C1 segment of cervical spinal cord (tissue), 14 donors: ENCODE data around the gene HMMR.
A peak's percentile ranks its signal among the peaks of the same experiment; 100 is the strongest.

Experiments
- DNase-seq, 14 donors: peaks; one replicate each; lab custom pipeline; 2025; lab: John Stamatoyannopoulos, UW

The HMMR gene

DNA sequence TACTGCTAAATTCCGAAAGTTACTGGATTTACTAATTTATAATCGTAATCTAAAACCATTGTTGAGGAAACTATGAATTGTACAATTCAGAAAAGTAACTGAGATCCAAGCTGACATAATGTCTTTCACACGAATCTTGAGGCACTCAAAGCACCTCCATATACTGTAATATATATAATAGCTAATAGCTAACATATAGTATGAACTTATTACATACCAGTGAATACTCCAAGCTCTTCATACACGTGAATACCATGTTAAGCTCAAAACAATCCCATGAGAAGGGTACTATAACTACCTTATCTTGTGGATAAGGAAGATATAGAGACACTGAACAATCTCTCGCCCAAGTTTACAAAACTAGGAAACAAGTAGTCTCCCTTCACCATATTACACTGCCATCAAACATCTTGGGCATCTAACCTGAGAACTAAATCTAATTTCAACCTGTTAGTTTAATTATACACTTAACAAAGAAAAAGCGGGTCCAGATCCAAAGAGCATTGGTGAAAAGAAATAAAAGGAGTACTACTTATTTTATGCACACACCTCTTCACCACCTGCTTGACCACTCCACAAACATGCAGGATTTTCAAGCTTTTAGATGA lies 1.6 kb upstream of the HMMR start:
- no peak for DNase-seq

DNA sequence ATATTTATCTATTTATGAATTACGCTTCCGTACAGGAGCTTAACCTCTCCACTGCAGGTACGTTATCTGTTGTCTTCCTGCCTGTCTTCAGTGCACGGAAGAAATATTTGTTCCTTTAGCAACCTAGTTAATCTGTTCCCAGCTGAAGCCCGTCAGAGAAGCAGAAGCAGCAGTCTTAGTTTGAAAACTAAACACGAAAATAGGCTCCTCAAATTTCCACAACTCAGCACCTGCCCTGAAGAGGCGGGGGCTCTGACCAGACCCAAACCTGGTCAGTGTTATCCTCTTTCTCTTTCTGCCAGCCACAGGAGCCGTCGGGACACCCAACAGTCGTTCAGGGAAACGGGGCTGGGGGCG lies 992 bp upstream of the HMMR start:
- DNase-seq = no peak

DNA sequence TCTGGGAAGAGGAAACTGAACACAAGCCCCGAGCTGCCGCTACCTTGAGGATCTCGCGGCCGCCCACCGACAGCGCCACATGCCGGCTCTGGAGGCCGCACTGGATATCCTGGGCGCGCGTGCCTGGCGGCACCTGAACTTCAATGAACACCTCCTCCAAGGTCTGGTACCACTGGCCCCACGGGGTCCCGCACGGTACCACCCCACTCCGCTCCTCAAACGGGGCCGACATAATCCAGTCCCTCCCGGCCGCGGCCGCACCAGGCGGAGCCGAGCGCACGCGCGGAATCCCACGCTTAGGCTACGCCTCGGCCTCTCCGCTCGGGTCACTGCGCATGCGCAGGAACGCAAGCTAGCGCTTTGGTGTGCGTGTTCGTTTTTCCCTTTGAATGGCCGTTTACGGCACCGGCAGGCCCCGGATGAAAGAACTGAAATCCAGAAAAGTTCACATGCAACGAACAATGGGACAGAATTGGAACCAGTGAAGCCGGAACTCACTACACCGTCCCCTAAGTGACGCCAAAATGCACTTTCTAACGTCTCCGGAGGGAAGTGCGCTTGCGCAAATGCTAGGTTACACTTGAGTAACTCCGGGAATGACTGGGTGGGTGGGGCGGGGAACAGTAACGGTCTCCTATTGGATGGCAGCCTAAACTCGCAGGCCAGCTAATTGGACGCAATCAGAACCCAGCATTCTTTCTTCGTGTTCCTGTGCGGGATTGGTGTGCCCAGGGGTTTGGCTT lies 442 bp upstream of the HMMR start, which contains the start of gene NUDCD2:
Gene NUDCD2 (minus strand): TSS at position 284 of the 743 bp plus-strand sequence. CDS start 52 bp downstream, at position 232.
- DNase-seq = peak; percentile 80 to 100 (median 98)

DNA sequence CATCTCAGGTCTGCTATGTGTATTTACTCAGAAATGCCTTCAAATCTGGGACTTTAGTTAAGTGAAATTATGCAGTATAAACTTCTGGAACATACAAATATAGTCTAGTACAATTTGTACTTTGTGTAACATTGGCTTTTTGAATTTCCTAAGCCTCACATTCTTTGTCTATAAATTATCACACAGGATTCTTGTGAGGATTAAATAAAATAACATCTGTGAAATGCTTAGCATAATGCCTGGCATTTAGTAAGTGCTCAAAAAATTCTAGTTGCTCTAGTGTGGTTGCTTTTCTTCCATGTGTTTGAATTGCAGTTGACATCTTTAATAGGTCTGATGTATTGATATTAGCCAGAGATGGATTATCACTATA lies 2.6 kb downstream of the HMMR start:
- no peak for DNase-seq

DNA sequence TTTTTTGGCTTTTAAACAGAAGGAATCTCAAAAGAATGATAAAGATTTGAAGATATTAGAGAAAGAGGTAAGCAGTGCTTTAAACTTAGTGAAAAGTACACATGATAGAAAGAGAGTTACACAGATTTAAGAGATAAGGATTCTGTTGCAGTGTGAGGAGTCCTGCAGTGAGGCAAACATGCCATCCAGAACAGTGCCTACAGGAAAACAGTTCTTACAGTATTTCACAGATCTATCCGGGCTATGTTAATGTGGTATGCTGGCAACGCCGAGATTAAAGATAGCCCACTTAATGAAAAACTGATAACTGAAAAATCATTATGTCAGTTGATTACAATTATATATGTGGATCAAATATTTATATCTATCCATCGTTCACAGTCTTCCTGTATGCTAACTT lies 7.2 kb downstream of the HMMR start:
- no peak for DNase-seq

DNA sequence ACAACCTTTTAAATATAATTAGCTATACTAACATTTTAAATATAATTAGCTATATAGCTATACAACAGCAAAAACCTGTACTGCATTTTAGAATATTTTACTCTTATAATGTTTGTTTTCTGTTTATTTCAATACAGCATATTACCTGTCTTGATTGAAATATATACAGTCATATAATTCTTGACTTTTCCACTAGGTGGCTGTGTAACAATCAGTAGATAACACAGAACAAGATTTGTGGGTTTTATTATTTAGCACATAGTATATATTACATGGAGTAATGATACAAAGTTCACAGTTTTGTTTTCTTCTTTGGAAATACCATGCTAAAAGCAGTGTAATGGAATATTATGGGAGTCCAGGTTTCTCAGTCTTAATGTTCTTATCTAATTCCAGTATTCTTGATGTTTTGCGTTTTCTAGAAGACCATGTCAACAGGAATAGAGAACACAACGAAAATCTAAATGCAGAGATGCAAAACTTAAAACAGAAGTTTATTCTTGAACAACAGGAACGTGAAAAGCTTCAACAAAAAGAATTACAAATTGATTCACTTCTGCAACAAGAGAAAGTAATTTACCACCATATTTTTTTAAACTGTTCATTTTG lies 13.3 kb downstream of the HMMR start:
- DNase-seq = no peak

DNA sequence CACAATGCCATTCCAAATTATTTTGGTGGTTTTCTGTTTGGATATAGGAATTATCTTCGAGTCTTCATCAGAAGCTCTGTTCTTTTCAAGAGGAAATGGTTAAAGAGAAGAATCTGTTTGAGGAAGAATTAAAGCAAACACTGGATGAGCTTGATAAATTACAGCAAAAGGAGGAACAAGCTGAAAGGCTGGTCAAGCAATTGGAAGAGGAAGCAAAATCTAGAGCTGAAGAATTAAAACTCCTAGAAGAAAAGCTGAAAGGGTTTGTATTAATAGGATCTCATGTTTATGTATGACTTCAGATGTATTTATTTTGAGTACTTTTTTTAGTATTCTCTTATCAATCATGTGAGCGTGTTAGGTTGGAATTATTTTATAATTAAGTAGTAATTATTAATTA lies 15.0 kb downstream of the HMMR start:
- DNase-seq = no peak

DNA sequence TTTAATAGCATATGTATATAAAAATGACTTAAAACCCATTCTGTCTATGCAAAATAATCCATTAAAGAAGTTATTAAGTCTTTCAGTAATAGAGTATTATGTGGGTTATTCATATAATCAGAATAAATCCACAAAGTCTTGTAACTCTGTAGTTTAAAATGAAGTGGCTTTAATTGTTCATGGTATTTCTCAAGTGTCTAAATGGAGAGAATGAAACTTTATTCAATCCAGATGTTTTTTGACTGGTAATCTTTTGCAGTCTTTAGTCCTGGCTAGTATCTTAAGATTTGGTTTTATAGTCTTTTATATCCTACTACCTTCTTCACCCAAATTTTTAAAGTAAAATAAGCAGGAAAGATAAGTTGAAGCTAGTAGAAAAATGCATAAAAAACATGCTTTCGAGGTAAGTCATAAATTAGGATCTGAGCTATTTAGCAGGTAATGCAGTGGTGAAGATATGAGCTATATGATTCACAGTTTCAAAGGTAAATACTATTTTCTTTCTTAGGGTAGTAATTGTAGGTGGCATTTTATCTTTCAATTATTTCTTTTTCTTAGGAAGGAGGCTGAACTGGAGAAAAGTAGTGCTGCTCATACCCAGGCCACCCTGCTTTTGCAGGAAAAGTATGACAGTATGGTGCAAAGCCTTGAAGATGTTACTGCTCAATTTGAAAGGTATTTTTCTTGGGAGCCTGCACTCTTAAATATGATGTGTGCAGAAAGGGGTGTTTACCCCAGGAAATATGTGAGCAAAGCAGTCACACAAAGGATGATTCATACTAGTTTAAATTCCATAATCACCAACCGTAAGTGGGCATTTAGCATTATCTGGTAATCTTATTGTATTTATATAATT lies 17.9 kb downstream of the HMMR start:
- no peak for DNase-seq

DNA sequence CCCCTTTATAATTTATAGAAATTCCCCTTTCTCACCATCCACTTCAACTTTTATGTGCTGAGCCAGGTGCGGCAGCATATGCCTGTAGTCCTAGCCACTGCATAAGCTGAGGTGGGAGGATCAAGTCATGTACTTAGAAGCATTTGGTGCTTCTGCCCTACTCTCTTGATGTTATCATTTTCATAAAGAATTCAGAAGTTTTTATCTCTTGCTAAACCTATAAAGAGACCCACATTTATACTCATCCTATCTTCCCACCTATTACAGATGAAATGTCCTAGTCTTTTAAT lies 18.5 kb downstream of the HMMR start:
- no peak for DNase-seq

DNA sequence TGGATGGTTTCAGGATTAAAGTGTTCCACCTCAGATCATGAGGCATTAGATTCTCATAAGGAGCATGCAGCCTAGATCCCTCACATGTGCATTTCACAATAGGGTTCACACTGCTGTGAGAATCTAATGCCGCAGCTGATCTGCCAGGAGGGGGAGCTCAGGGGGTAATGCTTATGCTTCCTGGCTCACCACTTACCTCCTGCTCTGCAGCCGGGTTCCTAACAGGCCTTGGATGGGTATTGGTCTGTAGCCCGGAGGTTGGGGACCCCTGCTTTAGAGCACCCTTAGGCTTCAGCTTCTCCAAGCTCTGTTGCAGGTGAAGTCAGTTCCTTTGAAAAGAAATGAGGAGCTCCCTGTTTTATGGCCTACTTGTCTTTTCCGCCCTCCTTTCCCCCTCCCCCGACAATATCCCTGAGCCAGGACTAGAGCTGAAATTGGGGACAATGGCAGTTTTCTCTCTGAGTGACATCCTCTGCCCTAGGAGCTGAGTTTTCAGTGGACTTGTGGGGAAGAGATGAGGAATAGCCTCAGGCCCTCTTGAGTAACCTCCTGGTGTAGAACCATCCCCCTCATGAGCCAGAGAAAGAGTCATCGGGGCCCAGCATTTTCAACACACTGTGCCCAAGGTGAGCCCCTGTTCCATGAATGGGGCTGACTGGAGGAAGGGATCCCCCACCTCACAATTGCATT lies 28.8 kb downstream of the HMMR start:
- no peak for DNase-seq

DNA sequence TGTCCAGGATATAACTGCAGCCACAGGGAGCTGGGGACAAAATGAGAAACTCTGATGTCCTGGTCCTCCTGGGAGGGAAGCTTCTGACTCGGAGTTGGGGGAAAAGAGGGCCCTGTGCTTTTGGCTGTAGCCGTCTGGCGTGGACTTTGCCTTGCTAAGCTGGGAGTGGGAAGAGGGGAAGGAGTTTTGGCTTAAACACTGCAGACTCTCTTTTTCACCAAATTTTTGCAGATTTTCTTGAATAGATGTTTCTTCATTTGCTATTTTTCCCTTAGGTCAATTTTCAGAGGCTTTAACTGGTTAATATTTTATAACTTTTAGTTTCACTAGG lies 29.3 kb downstream of the HMMR start:
- DNase-seq = no peak

DNA sequence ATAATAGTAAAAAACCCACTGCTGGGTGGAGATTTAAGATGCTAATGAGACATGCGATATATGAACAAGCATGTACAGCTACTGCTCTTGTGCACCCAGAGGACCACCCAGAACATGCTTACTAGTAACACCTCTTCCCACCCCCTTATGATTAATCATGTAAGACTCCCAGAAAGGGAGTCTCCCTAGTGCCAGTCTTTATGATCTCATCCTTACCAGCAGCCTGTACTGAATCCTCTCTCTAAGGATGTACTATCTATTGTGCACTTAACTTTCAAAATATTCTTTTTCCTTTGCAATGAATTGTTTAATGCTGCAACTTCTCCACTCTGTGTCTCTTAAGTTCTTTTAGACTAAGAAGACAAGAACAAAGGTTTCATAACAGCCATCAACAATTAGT lies 35.9 kb downstream of the HMMR start:
- no peak for DNase-seq

DNA sequence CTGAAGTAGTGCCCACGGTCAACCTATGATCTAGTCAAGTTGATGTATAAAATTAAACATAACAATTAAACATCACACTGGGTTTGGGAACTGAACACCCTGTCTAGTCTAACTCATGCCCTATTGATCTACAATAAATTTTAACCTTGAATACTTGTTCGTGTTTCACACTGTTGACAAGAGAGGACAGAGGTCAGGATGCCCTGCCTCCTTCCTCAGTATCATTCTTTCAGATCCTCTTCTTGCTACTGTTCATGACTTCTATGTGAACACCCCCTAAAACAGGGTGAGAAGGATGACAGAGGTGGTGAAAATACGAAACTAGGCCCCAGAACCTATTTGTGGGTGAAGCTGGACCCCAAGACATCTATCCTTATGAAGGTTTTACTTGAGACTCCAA lies 36.9 kb downstream of the HMMR start:
- DNase-seq = no peak

DNA sequence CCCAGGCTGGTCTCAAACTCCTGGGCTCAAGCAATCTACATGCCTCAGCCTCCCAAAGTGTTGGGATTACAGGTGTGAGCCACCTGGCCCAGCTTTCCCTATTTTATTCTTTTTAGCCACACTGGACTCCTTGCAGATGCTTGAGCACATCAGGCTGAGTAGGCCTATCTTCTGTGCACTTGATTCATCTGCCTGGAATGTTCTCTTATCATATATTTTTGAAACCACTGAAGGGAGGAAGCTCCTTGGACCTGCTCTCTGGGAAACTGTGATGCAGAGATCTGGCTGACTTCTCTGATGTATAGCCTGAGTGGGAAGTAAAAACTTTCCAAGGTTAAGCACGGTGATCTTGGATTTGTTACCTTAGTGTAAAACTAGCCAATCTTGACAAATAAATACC lies 38.5 kb downstream of the HMMR start:
- no peak for DNase-seq

DNA sequence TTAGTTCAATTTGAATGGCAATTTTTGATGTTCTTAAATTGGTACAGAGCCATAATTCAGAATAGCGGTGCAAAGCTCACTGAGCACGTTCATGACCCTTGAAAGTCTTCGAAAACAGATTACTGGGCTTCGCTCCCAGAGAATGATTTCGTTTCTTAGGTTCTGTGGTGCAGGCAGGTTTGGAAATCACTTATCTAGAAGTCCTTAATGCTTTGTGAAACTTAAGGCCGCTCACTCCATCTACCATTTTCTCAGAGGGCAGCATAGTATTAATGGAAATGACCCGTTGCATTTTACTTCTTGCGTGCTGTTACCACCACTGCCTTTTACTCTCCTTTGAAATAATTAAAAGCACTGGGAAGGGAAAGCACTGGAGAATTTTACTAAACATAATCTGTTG lies 42.1 kb downstream of the HMMR start:
- DNase-seq = no peak

DNA sequence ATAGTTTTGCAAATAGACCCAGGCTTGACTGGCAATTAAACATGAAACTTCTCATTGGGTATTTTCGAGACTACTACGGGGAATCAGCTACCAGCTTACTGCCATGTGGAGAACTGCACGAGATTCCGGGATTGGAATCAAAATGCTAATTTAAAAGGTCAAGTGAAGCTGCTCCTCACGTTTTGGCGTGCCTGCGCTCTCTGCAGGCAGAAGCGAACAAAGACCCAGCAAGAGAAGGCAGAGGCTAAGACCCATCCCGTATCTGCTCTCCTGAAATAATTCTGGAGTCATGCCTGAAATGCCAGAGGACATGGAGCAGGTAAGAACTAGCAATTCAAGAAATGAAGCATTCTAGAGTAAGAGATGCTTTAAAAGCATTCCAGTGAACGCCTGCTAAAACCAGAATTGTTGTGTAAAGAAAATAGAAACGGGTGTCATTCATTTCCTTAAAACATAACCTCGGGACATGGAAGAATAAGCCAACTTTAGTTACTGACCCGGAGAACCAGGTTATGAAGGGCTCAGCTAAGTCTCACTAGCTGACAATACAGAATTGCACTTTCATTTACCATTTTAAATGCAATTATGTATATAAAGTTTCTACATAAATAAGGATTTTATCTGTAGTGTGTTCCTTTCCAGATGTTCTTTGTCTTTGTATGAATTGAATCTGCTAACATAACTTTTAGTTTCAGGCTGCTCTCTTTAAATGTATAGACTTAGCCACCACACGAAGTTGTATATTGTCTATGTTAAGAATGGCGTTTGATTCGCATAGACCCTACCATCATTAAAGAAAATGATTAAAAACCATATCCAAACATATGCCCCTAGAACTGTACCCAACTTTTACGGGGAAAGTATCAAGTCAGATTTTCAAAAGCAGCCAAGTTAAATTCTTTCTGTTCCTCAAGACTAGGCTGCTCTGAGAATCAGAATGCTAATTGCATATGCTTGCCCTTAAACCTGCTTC lies 43.0 kb downstream of the HMMR start:
- DNase-seq = peak in 10 of 14 donors; percentile 8 to 75 (median 26)

DNA sequence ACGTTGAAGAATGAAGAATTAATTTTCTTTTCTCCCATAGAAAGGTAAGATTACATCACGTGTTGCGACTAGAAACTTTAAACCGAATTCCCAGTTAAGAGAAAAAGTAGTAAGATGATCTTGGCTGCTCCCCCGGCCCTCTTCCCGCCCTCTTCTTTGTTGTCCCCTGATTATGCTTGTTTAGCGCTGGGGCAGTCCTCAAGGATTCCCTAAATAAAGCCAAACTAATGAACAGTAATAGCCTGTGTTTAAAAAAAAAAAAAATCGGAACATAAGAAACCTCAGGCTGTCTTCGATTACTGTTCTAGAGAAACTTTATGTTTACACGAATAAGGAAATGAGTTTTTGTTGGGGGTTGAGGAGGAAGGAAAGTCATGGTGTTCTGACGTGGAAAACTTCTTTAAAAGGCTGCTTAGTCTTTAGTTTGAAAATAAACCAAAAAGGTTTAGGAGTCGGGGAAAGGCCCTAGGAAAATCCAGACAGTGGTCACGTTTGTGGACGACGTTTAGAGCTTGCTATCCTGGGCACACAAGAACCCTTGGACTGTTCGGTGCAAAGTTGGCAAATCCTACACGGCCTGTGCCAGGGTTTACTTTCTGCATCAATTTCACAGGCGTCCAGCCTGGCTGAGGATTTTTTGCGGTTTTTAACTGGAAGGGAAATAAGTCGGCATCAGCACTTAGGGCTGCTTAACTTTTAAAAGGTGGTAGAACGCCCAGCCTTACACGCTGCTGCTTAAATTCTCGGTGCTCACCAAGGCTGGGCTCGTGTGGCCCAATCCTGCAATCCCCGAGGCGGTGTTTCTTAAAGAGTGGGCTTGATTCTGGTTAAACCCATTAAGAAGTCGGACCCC lies 43.9 kb downstream of the HMMR start:
- DNase-seq = peak in 13 of 14 donors; percentile 6 to 71 (median 46)

DNA sequence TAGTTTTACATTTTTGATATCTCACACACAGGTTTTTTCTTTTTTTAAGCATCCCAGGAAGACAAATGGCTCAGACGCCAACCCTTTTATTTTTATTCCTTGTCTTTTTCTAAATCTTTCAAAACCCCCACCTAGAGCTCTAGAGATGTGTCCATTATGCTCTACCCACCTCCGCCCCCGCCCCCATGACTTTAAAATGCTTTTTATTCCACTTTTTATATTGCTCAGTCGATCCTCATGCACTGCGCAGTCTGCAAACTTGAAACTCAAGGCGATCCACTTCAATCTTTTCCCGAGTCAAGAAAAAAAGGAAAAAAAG lies 44.6 kb downstream of the HMMR start:
- no peak for DNase-seq

DNA sequence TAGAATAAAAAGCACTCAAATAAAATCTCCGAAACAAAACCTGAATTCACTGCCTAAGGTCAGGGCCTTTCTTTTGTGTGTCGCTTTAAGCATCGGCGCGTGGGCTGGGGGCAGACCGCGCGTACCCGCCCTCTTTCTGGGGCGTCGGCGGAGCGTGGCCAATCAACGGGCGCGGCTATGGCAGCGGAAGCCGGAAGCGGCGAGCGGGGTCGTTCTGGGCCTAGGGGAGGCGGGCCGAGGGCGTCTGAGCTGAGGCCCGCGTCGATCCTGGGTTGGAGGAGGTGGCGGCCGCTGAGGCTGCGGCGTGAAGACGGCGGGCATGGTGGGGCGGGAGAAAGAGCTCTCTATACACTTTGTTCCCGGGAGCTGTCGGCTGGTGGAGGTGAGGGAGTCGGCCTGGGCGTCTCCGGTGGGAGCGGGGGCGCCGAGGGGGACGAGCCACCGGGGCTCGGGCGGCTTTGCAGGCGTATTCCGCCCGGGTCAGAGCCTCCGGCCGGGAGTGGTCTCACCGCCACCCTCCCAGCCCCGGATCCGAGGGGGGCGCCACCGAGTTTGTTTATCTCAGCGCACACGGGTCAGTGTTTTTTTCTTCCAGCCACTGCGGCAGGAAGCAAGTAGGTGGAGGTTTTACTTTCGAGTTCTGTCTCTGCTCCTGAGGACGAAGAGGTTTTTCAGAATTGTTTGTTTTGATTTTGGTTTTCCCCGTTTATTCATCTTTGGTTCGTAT lies 45.1 kb downstream of the HMMR start, which contains the start of gene MAT2B:
Gene MAT2B (plus strand): TSS at position 252 of the 727 bp plus-strand sequence. CDS start 68 bp downstream, at position 320.
- DNase-seq = peak; percentile 67 to 97 (median 92)
